NB4 (cell line): ENCODE measurements around the gene ZNF512.

ENCODE experiments used
- CTCF ChIP-seq: IDR thresholded peaks from one replicate; pipeline ENCODE4 v1.5.1; 2012; ENCODE audit warnings: low read depth, low read length
- MAX ChIP-seq: IDR thresholded peaks from 2 replicates; pipeline ENCODE4 v1.6.1; 2011; ENCODE audit warnings: low read depth, low read length
- MYC ChIP-seq: IDR thresholded peaks from 2 replicates; pipeline ENCODE4 v1.6.1; 2011; ENCODE audit warnings: low read depth, low read length
- POLR2A ChIP-seq: IDR thresholded peaks from 2 replicates; pipeline ENCODE4 v1.6.1; 2011; ENCODE audit warnings: mild to moderate bottlenecking; ENCODE audit not compliant: insufficient read length; ENCODE audit errors: extremely low read depth

GRCh38 chr2:27622921-27623384 lies 40.1 kb downstream of the ZNF512 start:
- TF ChIP-seq CTCF = no peak
- no peak for TF ChIP-seq POLR2A
- TF ChIP-seq MYC = no peak
- TF ChIP-seq MAX = no peak
